ENCODE data around the gene ZNF746.
A peak's percentile ranks its signal among the peaks of the same experiment; 100 is the strongest.
"Not testable (repeated sequence)": the region's sequence is repeated elsewhere in the genome, so short reads cannot be mapped to it uniquely, and the experiment has no call there.

Gene ZNF746

DNA sequence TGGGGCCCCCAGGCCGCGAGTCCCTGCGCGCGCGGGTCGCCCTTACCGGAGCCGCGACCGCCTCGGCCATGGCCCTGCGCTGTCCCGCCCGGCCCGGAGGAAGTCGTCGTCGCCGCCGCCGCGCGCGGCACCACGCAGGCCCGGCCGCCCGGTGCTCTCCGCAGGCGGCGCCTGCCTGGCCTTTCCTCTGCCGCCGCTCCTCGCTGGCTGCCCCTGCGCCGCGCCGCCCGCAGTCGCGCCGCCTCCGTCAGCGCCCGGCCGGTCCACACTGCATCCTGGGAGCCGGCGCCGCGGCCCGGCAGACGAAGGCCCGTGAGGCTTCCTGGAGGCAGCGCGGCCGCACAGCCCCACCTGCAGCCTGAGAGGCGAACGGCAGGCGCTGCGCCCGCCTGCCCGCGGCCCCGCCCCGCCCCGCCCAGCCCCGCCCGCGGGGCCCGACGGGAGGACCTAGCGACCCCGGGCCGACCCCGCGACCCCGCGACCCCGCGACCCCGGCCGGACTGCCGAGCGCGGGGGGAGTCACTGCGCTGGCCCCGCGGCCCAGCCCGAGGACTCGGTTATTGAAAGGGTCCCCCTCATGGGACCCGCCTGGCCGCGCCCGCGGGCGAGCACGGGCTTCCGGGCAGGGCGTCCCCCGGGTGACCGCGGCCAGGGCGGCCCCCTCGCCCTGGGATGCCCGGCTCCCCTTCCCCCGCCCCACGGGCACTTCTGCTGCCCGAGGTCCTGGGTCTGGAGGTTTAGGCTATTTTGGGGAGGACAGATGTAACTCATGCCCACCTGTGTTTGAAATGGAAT is at the start of gene ZNF746:
ZNF746 (minus strand) TSS at position 343 of the 795 bp plus-strand sequence; CDS start at position 70, 273 bp downstream.
- no peak for FAIRE-seq

DNA sequence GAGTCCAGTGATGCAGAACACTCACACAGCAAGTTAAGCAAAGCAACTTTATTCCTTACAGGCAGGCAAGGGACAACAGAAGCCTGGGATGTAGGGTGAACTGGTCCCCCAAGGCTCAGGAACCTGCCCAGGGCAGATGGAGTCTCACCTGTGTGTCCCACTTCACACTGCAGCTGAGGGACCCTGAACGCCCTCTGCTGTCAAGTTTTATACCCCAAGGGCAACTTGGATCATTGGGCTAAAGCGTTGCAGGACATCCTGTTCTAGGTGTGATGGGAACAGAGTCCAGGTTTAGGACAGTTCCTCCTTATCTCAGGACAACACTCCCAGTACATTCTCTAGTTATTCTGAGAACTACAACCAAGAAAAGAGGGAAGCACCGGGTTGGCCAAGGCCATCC is 49.5 kb upstream of the ZNF746 start:
- FAIRE-seq: no peak

DNA sequence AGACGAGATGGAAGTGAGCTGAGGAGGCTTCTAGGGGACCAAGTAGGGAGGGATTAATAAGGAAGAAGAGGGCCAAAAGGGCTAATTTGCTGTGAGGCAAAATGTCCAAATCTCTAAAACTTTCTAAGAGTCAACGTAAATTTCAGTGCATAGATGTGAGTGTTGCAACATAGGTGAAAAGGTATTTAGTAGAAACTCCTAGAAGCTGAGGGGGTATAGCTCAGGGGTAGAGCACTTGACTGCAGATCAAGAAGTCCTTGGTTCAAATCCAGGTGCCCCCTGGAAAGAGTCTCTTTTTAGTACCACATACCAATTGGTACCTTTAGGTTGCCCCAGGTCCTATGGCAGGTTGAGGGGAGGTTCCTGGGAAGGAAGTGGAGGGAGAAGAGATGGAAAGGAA is 48.7 kb upstream of the ZNF746 start:
- no peak for FAIRE-seq

DNA sequence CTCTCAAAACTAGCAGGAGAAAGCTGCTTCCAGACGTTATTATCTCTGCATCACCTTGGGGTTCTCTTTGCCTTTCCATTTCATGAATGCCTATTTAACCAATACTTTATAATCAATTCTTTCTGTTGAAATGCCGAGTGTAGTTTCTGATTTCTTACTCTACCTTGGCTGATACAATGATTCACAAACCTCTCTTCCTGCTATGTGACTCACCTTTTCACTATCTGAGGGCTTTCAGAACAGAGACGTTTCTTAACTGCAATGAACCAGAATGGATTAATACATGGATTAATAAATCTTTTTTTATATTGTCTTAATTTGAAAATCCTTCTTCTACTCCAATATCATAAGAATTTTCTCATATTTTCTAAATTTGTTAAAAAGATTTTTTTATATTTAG is 46.4 kb upstream of the ZNF746 start:
- peak; percentile 36 for FAIRE-seq

DNA sequence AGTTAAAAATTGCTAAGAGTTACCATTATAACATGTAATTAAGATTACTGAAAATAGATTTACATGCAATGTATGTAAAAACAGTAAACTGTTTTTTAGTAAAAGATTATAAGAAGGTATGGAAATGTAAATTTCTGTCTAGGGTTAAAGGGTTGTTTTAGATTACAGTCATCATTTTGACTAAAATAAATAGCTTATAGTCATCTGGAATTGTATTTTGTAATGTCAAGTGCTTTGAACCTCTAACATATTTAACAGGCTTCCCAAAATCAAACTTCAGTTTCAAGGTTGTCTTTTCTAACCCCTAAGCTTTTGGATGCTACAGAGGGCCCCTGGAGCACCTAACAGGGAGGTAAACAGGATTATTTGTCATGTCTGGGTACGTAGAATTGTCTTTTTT is 35.0 kb upstream of the ZNF746 start:
- no peak for FAIRE-seq

DNA sequence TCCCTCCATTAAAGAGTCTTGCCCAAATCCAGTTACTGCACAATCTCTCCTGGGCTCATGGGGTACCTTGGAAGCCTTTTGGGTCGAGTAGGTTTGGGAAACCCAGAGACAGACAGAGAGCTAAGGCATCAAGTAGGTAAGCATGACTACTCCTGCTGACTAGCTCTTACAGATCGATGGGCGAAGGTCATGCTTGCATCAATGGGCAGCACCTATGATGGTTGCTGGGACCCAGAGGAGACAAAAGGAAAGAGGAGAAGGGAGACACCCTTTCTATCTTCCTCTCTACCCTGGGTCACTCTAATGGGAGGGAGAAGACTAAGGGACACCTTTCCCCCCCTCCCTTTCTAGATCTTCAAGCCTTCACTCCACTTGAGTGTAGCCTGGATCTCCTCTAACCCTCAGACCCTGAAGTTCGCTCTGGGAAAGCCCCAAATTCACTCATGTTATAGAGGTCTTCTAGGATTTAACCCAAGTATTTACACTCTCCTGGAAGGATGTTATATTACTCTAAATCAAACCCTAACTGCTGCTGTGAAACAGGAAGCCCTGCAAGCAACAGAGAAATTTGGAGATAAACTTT is 31.6 kb upstream of the ZNF746 start:
- FAIRE-seq: no peak

DNA sequence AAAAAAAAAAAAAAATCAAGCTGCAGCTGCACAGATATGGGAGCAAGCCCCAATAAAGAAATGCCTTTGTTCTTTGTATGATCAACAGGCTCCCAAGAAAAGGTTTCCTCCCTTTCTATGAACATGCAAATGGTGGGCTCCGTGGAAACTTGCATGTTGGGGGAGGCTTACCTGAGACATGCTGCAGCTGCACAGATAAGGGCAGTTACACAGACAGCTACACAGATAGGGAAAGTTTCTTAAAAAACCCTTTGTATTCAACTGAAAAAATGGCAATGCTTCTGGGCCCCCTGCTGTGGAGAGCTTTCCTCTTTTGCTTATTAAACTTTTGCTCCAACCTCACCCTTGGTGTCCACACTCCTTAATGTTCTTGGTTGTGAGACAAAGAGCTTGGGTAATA is 29.8 kb upstream of the ZNF746 start:
- no peak for FAIRE-seq

DNA sequence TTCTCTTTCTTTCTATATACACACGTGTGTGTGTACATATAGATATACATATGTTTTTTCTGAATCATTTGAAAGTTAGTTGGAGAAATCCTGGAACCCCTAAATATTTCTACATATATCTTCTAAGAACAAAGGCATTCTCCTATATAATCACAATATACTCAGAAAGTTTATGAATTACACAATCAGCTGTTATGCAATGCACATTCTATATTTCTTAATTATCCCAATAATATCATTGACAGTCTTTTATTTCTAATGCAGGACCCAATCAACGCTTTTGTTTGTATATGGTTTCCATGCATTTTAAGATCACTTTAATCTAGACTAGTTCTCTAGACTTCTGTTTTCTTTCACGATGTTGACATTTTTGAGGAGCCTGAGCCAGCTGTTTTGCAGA is 27.7 kb upstream of the ZNF746 start:
- no peak for FAIRE-seq

DNA sequence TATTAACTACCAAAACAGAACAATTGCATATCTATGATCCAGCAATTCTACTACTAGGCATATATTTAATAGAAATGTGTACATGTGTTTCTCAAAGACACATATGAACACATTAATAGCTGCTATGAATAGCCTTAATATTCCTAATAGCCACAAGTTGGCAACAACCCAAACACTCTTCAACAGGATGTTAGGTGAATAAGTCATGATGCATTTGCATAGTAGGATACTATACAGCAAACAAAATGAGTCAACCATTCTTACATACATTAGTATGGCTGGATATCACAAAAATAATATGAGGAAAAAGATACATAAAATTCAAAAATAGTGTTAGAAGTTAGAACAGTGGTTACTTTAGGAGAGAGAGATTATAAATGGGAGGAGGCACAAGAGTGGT is 26.8 kb upstream of the ZNF746 start:
- no peak for FAIRE-seq

DNA sequence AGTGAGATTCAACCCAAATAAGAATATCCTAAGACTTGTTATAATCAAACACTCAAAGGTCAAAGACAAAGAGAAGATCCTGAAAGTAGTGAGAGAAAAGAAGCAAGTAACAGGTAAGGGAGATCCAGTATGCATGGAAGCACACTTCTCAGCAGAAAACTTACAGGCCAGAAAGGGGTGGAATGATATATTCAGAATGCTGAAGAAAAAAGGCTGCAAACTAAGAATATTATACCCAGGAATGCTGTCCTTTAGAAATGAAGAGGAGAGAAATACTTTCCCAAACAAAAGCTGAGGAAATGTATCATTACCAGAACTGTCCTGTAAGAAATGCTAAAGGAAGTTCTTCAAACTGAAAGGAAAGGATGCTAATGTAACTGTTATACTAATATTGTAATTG is 12.6 kb upstream of the ZNF746 start:
- no peak for FAIRE-seq

DNA sequence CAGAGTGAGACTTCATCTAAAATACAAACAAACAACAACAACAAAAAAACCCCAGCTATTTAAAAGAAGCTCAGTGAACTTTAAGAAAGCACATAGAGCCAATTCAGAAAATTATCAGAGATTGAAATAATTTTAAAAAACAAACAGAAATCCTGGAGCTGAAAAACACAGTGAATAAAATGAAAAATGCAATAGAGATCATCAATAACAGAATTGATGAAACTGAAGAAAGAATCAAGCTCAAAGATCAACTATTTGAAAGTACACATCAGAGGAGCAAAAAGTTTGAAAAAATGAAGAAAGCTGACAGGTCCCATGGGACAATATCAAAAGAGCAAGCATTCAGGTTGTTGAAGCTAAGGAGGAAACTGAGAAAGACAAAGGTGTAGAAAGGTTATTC is 12.2 kb upstream of the ZNF746 start:
- no peak for FAIRE-seq

DNA sequence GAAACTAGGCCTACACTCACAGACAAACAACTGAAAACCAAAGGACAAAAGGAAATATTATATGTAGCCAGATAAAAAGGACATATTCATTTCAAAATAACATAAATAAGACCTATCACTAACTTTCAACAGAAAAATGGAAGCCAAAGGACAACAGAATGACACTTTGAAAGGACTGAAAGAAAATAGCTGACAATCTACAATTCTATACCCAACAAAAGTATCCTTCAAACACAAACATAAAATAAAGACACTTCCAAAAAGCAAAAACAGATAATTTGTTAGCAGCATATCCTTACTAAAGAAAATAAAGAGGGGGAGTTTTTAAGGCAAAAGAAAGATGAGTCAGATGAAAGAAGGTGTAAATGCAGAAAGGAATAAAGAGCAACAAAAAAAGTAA is 7.9 kb upstream of the ZNF746 start:
- FAIRE-seq: peak; percentile 28

DNA sequence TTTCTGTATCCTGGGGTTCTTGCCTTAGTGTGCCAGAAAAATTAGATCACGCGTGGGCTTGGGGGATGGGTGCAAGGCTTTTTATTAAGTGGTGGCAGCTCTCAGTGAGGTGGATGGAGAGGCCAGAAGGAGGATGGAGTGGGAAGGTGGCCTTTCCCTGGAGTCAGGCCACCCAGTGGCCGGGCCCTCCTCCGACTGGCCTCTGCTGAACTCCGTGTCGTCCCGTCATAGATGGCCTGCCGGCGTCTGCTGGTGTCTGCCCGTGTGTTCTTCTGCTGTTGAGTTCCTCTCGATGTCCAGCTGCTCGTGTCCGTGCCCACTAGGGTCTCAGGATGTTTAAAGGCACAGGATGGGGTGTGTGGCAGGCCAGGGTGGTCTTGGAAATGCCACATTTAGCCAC is 4.0 kb upstream of the ZNF746 start:
- FAIRE-seq: no peak

DNA sequence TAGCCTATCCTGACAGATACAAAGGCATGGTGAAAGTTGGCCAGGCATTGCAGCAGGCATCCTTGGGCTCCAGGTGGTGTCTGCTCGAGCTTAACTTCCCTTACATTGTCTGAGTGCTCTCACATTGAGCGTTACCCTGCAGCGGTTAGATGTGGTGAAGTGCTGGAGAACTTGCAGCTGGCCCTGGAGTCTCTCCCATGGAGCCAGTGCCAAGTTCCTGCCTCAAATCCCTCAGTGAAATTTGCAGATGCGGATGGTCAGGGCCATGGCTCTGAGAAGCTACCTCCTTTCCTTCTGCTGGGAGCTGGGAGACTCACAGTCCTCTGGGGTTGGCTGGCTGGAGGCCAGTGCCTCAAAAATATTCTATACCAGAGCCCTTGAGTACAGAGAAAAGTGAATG is 3.3 kb upstream of the ZNF746 start:
- FAIRE-seq: no peak

DNA sequence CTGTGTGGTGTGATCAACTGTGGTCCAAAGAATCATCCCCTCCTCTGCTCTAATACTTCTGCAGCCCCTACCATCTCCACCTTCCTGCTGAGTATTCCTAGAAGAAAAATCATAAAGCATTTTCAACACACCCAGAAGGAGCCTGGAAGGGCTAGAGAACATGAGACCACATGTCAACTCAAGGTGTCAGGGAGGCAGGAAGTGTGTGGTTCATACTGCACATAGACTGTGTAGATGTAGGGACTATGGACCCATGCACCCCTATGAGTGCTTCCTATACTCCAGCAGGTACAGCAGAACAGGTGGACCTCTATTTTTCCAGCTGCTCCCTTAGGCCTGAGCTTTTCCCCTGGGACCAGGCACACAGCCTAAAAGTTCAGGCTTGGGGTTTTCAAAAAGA is 2.6 kb upstream of the ZNF746 start:
- FAIRE-seq: no peak

DNA sequence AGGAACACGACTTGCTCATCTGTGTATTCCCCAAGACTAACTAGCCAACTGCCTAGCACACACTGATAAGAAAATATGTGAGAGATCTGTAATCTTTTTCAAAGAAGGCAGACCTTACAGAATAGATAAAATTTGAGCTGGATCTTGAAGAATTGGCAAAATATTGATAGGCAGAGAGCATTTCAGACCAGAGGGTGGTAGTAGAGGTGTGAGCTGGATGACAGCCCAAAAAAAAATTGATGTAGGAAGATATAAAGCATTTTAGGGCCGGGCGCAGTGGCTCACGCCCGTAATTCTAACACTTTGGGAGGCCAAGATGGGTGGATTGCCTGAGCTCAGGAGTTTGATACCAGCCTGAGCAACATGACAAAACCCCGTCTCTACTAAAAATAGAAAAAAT is 1.2 kb upstream of the ZNF746 start:
- no peak for FAIRE-seq

DNA sequence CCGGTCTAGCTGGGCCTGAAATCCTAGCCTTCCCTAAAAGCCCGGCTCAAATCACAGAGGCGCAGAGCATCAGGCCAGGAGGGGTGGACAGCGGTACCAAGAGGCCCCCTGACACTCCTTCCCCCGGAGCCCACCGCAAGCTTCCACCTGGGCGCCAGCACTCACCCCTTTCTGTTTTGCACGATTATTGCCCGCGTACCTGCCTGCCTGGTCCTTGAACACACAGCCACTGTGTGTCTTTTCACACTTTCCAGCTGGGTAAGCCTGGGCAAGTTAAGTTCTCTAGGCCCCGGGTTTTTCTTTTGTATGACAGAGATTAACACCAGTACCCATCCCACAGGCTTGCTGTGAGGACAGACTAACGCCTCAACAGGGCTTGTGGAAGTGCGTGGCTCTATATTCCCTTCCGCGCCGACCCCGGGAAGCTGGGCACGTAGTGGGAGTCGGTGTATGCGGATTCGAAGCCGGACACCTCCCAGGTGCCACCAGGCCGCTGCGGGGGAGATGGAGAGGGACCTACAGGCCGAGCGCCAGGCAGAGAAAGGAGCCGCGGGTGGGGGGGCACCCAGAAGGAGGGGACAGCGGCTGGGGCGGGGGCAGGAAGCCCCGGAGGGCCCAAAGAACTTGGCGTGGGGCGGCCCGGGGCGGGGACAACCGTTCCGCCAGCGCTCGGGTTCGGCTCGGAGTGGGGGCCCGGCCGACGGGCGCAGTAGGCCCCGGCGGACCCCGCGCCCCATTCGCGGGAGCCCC is 792 bp downstream of the ZNF746 start:
- FAIRE-seq: no peak

DNA sequence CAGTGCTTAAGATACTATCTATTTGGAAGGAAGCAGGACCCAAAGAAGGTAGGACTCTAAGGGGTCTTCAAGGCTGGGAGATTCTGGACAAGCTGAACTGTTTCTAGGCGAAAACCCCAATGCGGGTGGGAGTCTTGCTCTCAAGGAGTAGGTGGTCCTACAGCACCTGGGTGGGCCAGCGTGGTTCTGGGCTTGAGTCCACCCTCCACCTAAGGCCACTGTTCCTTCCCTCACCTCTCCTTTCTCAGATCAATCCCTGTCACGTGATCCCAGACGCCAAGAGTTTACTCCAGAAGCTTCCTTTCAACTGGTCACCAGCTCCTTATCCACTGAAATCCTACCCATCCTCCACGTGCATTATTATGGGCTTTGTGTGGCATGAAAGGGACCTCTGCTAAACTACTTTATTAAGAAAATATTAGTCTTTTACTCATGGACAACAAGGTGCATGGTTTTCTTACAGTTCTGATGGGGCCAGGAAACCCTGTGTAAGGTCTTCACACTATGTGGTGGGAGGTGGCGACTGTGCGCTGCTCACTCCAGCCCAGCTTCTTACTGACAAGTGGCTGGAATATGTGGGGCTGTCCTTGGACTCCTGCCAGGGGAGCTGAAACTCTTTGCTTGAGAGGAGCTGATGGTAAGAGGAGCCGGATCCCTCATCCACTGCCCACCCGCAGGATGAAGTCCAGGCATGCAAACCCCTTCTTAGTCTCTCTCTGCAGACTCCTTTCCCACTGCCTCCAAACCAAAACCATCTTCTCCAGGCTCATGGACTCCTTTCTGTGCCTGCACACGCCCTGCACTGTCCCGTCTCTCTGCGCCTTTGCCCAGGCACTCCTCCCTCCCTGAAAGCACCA is 1.6 kb downstream of the ZNF746 start:
- FAIRE-seq: no peak

DNA sequence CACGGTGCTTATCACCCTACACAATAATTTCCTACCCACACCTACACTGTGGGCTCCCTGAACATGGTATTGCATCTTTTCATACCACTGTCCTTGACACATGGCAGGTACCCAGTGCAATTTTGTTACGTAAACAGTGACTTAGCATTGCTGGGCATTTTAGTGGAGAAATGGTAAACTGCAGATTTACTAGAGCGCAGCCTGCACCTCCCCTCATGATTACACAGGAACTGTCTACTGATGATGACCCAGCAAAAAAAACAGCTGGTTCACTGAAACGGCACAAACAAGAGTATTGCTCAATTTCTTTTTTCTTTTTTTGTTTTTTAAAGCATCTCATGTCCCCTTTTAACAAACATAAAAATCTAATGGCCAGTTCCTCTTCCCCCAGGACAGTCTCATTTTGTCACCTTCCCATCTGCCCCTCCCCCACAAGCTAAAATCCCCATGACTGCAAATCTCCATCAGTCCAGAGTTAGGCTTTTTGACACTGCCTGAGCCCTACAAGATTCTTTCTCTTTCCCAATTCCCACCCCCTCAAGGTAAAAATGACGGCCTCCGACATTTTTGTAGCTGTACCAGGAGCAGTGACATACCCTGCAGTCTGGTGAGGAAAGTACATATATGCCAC is 2.8 kb downstream of the ZNF746 start:
- FAIRE-seq: no peak

DNA sequence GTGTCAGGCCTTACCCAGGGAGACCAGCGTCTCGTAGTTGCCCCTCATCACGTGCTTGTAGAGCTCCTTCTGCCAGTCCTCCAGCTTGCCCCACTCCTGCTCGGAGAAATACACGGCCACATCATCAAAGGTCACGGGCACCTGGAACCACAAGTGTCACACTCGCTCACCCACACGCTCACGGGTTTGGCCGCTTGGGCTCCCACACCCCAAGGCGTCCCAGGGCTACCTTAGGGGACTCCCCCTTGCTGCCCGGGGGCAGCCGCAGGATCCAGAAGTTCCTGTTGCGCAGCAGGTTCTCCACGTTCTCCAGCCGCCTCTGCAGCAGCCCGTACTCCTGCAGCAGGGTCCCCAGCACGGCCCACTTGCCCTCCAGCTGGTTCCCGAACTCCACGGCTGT is 3.6 kb downstream of the ZNF746 start:
- FAIRE-seq: not testable (repeated sequence)

DNA sequence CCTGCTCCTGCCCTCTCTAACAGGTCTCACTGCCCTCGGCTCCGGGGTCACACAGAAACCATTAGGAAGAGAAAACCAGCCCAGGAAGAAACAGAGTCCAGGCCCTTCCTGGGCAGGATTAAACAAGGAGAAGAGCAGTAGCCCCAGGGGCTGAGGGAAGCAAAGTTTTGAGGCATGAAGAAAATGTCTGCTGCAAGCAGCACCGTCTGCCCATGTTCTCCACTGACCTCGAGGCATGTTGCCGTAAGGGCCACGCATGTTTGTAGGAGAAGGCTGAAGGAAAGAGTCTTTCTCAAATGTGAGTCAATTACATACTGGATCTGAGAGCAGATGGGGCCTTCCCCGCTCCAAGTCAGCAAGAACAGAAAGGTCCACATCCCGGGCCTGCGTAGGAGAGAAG is 4.2 kb downstream of the ZNF746 start:
- FAIRE-seq: no peak

DNA sequence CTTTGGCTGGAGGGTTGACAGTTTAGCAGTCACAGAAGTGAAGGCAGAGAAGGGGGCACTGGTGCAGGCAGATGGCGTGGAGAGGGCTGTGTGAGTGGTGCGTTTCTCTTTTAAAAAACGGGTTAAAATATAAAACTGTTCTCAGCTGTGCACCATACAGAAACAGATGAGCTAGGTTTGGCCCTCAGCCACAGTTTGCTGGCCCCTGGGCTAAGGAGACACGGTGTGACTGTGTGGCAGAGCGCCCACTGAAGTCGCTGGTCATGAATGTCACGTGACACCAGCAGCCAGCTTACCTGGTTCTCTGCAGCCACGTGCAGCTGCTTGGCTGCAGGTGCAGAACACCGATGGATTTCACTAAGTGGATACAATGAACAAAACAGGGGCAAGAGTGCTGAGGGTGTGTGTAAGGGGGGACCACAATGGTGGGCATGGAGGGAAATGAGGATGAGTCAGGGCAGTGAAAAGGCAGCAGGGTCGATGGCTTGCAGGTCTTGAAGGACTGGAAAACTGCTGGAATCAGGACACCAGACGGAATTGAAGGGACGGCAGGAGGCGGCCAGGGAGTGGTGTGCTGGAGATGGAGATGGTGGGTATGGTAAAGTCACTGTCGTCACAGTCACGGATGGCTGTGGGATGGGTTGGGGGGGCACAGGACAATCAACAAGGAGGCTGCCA is 7.4 kb downstream of the ZNF746 start:
- no peak for FAIRE-seq

Data from G401.6 (cell line).